Bronchial epithelial cell (primary cell): Measurements from ENCODE around the gene MPPED1. TPM values are rescaled to one million over a fixed set of nuclear protein-coding genes. Genes with fewer than 3 reads are reported as not detected.

Source experiments
- DNase-seq: peaks from one replicate; pipeline ENCODE4 v3.0.0-alpha.2; 2010; ENCODE audit warnings: low read depth
- FAIRE-seq: peaks from 2 replicates; lab custom pipeline; 2011; peaks lifted over from hg19 to GRCh38; lab: Jason Lieb, UNC
- H3K27me3 ChIP-seq: 2 replicates; pipeline ENCODE4 v1.5.1; 2011; ENCODE audit warnings: low read length; ENCODE audit not compliant: control insufficient read depth, insufficient read depth
- H3K36me3 ChIP-seq: 2 replicates; pipeline ENCODE4 v1.5.1; 2011; ENCODE audit warnings: low read length; ENCODE audit not compliant: control insufficient read depth, insufficient read depth
- H3K4me3 ChIP-seq: 2 replicates; pipeline ENCODE4 v1.5.1; 2011; ENCODE audit warnings: mild to moderate bottlenecking, low read depth, low read length, control low read depth
- CTCF ChIP-seq: IDR thresholded peaks from 2 replicates; pipeline ENCODE4 v1.5.1; 2011; ENCODE audit warnings: mild to moderate bottlenecking, moderate library complexity, low read length, control low read depth, inconsistent platforms; ENCODE audit not compliant: insufficient read depth, severe bottlenecking
- total RNA-seq: library from RNA; depleted of rRNA; stranded (reverse); fragments of >200 nt; gene quantifications from 2 replicates; pipeline ENCODE4 v1.2.1, GENCODE V29; 2014

Gene MPPED1
- total RNA-seq = not detected in 2 replicates

DNA sequence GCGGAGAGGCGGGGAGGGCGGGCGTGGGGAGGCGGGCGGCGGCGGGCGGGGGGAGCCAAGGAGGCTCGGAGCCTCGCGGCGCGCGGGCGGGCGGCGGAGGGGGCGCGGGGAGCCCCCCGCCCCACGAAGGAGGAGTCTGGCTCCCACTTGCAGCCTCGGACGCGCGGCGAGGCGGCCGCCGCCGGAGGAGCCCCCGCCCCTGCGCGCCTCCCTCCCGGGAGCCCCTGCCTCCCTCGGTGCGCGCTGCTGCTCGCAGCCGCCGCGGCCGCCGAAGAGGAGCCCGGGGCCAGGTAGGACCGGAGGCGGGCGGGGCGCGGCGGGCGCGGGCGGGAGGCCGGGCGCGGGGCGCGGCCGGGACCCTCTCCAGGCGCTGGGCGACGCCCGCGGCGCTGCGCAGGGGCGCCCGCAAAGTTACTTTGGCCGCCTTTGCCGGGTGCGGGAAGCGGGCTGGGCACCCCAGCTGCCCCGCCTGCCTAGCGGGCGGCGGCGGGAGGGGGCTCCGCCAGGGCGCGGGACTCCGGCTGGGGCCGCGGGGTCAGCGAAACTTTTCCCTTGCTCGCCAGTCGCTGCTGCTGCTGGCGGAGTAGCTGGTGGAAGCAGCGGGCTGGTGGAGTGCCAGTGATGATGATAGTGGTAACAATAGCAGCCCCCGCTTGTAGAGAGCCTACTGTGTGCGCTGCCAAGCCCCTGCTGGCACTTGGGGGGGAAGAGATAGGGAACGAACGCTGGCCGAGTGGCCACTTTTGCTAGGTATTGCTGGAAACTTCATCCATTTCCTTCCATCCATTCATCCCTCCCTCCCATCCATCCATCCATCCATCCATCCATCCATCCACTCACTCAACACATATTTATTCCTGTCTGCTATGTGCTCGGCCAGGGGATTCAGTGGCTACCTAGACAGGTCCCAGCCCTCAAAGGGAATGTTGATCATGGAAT, at the start of gene MPPED1:
MPPED1 (plus strand) TSS at position 146 of the 939 bp plus-strand sequence. CDS start 12,972 bp downstream, outside the sequence.
- FAIRE-seq (no peak), DNase-seq (no peak)
- no peaks in the 10 kb centered on the region for H3K36me3 ChIP-seq
- TF ChIP-seq CTCF = no peak
- H3K27me3 ChIP-seq = peaks cover 51% of the 10 kb centered on the region
- H3K4me3 ChIP-seq = no peak within 1 kb of the TSS

DNA sequence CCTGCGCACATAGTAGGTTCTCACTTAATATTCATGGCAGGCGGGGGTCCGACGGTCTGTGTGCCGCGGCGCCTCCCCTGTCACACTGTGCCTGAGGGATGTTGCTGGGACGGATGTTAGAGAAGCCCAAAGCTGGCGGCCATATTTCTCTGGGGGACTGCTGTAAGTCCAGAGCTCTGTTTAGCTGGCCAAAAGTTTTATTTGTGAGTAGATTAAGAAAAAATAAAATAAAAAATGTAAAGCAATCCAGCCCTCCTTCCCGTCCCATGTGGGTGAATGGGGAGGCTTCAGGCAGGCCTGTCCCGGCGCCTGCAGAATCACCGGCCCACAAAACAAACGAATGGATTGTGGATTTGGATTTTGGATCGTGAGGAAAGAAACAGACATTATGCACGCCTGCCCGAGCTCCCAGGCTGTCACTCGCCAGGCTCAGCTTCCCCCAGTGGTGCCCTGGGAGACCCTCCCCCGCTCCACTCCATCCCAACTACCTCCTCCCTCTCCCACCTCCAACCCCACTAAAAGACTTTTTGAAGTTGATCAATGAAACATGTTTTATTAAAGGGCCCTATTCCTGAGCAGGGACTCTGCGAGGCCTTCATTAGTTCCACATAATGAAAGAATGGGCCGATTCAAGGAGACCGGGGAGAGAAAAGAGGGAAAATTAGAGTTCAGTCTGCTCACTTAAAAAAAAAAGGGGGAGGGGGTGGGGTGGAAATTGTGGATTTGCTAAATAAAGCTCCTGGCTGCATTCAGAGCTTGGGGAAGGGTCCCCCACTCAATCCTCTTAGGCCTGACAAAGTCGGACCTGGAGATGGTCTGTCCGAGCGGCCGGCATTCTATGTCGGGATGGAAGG, 48.3 kb upstream of the MPPED1 start:
- no peaks in the 10 kb centered on the region for H3K36me3 ChIP-seq
- TF ChIP-seq CTCF = no peak
- DNase-seq = no peak
- no peak for FAIRE-seq
- H3K27me3 ChIP-seq = no peaks in the 10 kb centered on the region
- H3K4me3 ChIP-seq = no peak overlapping the region

DNA sequence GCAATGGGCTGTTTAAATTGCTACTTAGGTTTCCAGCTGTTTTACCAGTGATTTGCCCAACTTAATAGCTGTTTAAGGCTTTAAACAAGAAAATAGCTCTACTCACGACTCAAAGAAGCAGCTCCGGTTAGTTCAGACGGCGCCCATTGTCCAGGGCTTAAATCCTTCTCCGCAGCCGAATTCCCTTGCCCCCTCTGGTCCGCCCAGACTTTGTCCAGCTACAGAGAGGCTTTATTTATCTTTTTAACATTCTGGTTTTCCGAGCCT, 47.7 kb upstream of the MPPED1 start:
- Histone ChIP-seq H3K27me3 (no peaks in the 10 kb centered on the region), H3K4me3 (no peak overlapping the region), H3K36me3 (no peaks in the 10 kb centered on the region)
- TF ChIP-seq CTCF = no peak
- no peak for FAIRE-seq
- DNase-seq = no peak

- Histone ChIP-seq H3K27me3 (peaks cover 2% of the 10 kb centered on the region), H3K36me3 (no peaks in the 10 kb centered on the region), H3K4me3 (no peak overlapping the region)
- DNase-seq = no peak
- FAIRE-seq = no peak
- TF ChIP-seq CTCF = no peak
Observed at GRCh38 chr22:43365715-43366440, 45.9 kb upstream of the MPPED1 start.

GRCh38 chr22:43370036-43370435, 41.8 kb upstream of the MPPED1 start:
- H3K27me3 ChIP-seq = peaks cover 2% of the 10 kb centered on the region
- H3K4me3 ChIP-seq = no peak overlapping the region
- DNase-seq (no peak), FAIRE-seq (no peak)
- H3K36me3 ChIP-seq = no peaks in the 10 kb centered on the region
- TF ChIP-seq CTCF = no peak
